Keratinocyte (primary cell): ENCODE measurements around the gene RASGEF1C. TPM values are rescaled to one million over a fixed set of nuclear protein-coding genes. Genes with fewer than 3 reads are reported as not detected.

Source experiments
- DNase-seq: peaks from one replicate; pipeline ENCODE4 v3.0.0-alpha.2; 2011; ENCODE audit warnings: low read depth, missing footprints, low spot score
- FAIRE-seq: peaks from 2 replicates; lab custom pipeline; 2011; peaks lifted over from hg19 to GRCh38; lab: Jason Lieb, UNC
- H2AFZ ChIP-seq: 2 replicates; pipeline ENCODE4 v1.6.0; 2012; ENCODE audit warnings: low read length, control low read depth, inconsistent platforms; ENCODE audit not compliant: control insufficient read depth
- H3K27ac ChIP-seq: 2 replicates; pipeline ENCODE4 v1.5.1; 2011; ENCODE audit warnings: low read length; ENCODE audit not compliant: control insufficient read depth, insufficient read depth
- H3K27me3 ChIP-seq: 3 replicates; pipeline ENCODE4 v1.6.0; 2011; ENCODE audit warnings: low read length; ENCODE audit not compliant: control insufficient read depth, insufficient read depth; ENCODE audit errors: extremely low read depth
- H3K36me3 ChIP-seq, 2 experiments: 2 replicates in 1 of 2; 3 replicates in 1 of 2; pipeline ENCODE4 v1.5.1; 2011; ENCODE audit warnings: low read length in 2 of 2, mild to moderate bottlenecking in 1 of 2; ENCODE audit not compliant: control insufficient read depth in 2 of 2, insufficient read depth in 2 of 2; ENCODE audit errors: extremely low read depth in 1 of 2
- H3K4me1 ChIP-seq: 3 replicates; pipeline ENCODE4 v1.5.1; 2011; ENCODE audit warnings: low read length; ENCODE audit not compliant: control insufficient read depth, insufficient read depth; ENCODE audit errors: extremely low read depth
- H3K4me2 ChIP-seq: 3 replicates; pipeline ENCODE4 v1.6.0; 2011; ENCODE audit warnings: low read depth, low read length; ENCODE audit not compliant: control insufficient read depth, insufficient read depth; ENCODE audit errors: extremely low read depth
- H3K4me3 ChIP-seq, 3 experiments: fragments of 200-600 bp in 1 of 3; sonication (generic) in 1 of 3; 2 replicates in 2 of 3; 3 replicates in 1 of 3; pipeline ENCODE4 v1.5.1; 2011 to 2016; ENCODE audit warnings: low read length in 3 of 3, mild to moderate bottlenecking in 3 of 3, control low read depth in 2 of 3, inconsistent platforms in 1 of 3, low read depth in 1 of 3, mixed read lengths in 1 of 3, mixed run types in 1 of 3, moderate library complexity in 1 of 3; ENCODE audit not compliant: control insufficient read depth in 2 of 3, insufficient read depth in 2 of 3; ENCODE audit errors: extremely low read depth in 1 of 3
- H3K79me2 ChIP-seq: 2 replicates; pipeline ENCODE4 v1.6.0; 2012; ENCODE audit warnings: low read length; ENCODE audit not compliant: control insufficient read depth, insufficient read depth
- H3K9ac ChIP-seq: 3 replicates; pipeline ENCODE4 v1.6.0; 2011; ENCODE audit warnings: low read length; ENCODE audit not compliant: control insufficient read depth, insufficient read depth; ENCODE audit errors: extremely low read depth
- H3K9me1 ChIP-seq: 3 replicates; pipeline ENCODE4 v1.6.0; 2011; ENCODE audit warnings: low read length; ENCODE audit not compliant: control insufficient read depth, insufficient read depth; ENCODE audit errors: extremely low read depth
- H3K9me3 ChIP-seq: 2 replicates; pipeline ENCODE4 v1.5.1; 2012; ENCODE audit warnings: low read depth, low read length; ENCODE audit not compliant: control insufficient read depth
- H4K20me1 ChIP-seq: 3 replicates; pipeline ENCODE4 v1.6.0; 2011; ENCODE audit warnings: low read length; ENCODE audit not compliant: control insufficient read depth, insufficient read depth; ENCODE audit errors: extremely low read depth
- CTCF ChIP-seq, 3 experiments: IDR thresholded peaks in 1 of 3; conservative IDR thresholded peaks in 1 of 3; optimal IDR thresholded peaks in 1 of 3; 2 replicates in 2 of 3; 3 replicates in 1 of 3; pipeline versions ENCODE3 to v1.5.1; 2011; ENCODE audit warnings: low read length in 3 of 3, mild to moderate bottlenecking in 3 of 3, moderate library complexity in 2 of 3, control low read depth in 1 of 3, inconsistent platforms in 1 of 3; ENCODE audit not compliant: insufficient read depth in 2 of 3; ENCODE audit errors: extremely low read depth in 1 of 3
- EZH2 ChIP-seq: IDR thresholded peaks from one replicate; pipeline ENCODE4 v1.6.1; 2012; ENCODE audit warnings: inconsistent platforms, mild to moderate bottlenecking, low read length, moderate library complexity
- dilution Hi-C: fragments of 300-500 bp; cut with MboI; formaldehyde crosslinking; loops from one replicate; pipeline ENCODE4 v1.7.0; 2020; ENCODE audit warnings: low sequenced_read_pairs; ENCODE audit not compliant: extremely low pct_ligation_motif_present
- polyA plus RNA-seq, 5 experiments: library from polyadenylated mRNA; depleted of rRNA in 3 of 5; stranded (reverse) in 3 of 5; stranded (forward) in 1 of 5; unstranded in 1 of 5; fragments of >200 nt; gene quantifications; 1 replicate in 1 of 5; 2 replicates in 3 of 5; 3 replicates in 1 of 5; pipeline versions ENCODE4 v1.2.1 to v1.2.3, GENCODE V29; 2011 to 2012; ENCODE audit warnings: missing spikeins in 2 of 5, low read depth in 1 of 5, low replicate concordance in 1 of 5

The RASGEF1C gene
- polyA plus RNA-seq, 1 donor (not counting 4 experiments of a cell fraction or from before 2014, with no cell fraction given): not detected

- no peak for FAIRE-seq
- Histone ChIP-seq H3K4me3 (no peak overlapping the region), H3K9me1 (no peaks in the 10 kb centered on the region), H3K4me1 (no peaks in the 10 kb centered on the region), H4K20me1 (no peaks in the 10 kb centered on the region), H3K27me3 (peaks cover 10% of the 10 kb centered on the region), H3K79me2 (no peaks in the 10 kb centered on the region), H3K9me3 (no peaks in the 10 kb centered on the region), H2AFZ (no peak overlapping the region), H3K36me3 (no peaks in the 10 kb centered on the region), H3K27ac (no peak overlapping the region), H3K9ac (no peak overlapping the region), H3K4me2 (no peak overlapping the region)
- TF ChIP-seq EZH2: no peak
- TF ChIP-seq CTCF (optimal IDR thresholded peaks at IDR 0.05 in 1 of 3, IDR thresholded peaks at IDR 0.05 in 1 of 3, conservative IDR thresholded peaks at IDR 0.05 in 1 of 3; ENCODE audit: extremely low read depth in 1 of 3, insufficient read depth in 2 of 3, low read length in 3 of 3): no peak
- dilution Hi-C loops: no loop called here
- DNase-seq: no peak
Measured at GRCh38 chr5:180176191-180176590, 32.8 kb downstream of the RASGEF1C start.

- dilution Hi-C loops: no loop called here
- no peak for FAIRE-seq
- no peak overlapping the region for H3K4me3 ChIP-seq
Measured at GRCh38 chr5:180175015-180175431, 34.0 kb downstream of the RASGEF1C start.

More at GRCh38 chr5:180175015-180175431, 34.0 kb downstream of the RASGEF1C start:
- Histone ChIP-seq H4K20me1 (no peaks in the 10 kb centered on the region), H3K9ac (no peak overlapping the region), H3K27ac (no peak overlapping the region), H3K4me1 (no peaks in the 10 kb centered on the region), H3K79me2 (no peaks in the 10 kb centered on the region), H3K9me3 (no peaks in the 10 kb centered on the region), H3K36me3 (no peaks in the 10 kb centered on the region), H3K4me2 (no peak overlapping the region), H2AFZ (no peak overlapping the region), H3K9me1 (no peaks in the 10 kb centered on the region), H3K27me3 (peaks cover 21% of the 10 kb centered on the region)
- no peak for DNase-seq
- TF ChIP-seq EZH2: no peak
- no peak for TF ChIP-seq CTCF (optimal IDR thresholded peaks at IDR 0.05 in 1 of 3, IDR thresholded peaks at IDR 0.05 in 1 of 3, conservative IDR thresholded peaks at IDR 0.05 in 1 of 3; ENCODE audit: extremely low read depth in 1 of 3, insufficient read depth in 2 of 3, low read length in 3 of 3)
